Activated effector memory CD4-positive, alpha-beta T cell treated with Interleukin-2 at 50 U/mL for 16 hours (primary cell): Measurements from ENCODE around the gene USP9X.
"Not testable (repeated sequence)": the region's sequence is repeated elsewhere in the genome, so short reads cannot be mapped to it uniquely, and the experiment has no call there.

ENCODE experiments used
- DNase-seq: peaks from one replicate; pipeline ENCODE4 v3.0.0-alpha.2; 2020

The USP9X gene

GRCh38 chrX:41127477-41128192, 42.4 kb downstream of the USP9X start:
- DNase-seq: no peak

GRCh38 chrX:41128955-41129354, 43.7 kb downstream of the USP9X start:
- DNase-seq: no peak

GRCh38 chrX:41131766-41132165, 46.5 kb downstream of the USP9X start:
- DNase-seq: no peak

GRCh38 chrX:41133551-41133950, 48.3 kb downstream of the USP9X start:
- DNase-seq: no peak

- DNase-seq: no peak
Observed at GRCh38 chrX:41137589-41137988, 52.3 kb downstream of the USP9X start.

GRCh38 chrX:41142130-41142910, 57.1 kb downstream of the USP9X start:
- DNase-seq: no peak

GRCh38 chrX:41144873-41145272, 59.6 kb downstream of the USP9X start:
- DNase-seq: no peak

- DNase-seq: no peak
Observed at GRCh38 chrX:41145920-41146608, 60.8 kb downstream of the USP9X start.

GRCh38 chrX:41148553-41148952, 63.3 kb downstream of the USP9X start:
- DNase-seq: no peak

- DNase-seq: no peak
Observed at GRCh38 chrX:41150043-41150442, 64.8 kb downstream of the USP9X start.

GRCh38 chrX:41151726-41152125, 66.5 kb downstream of the USP9X start:
- not testable (repeated sequence) for DNase-seq

GRCh38 chrX:41152221-41152620, 67.0 kb downstream of the USP9X start:
- no peak for DNase-seq

- DNase-seq: no peak
Observed at GRCh38 chrX:41153448-41153847, 68.2 kb downstream of the USP9X start.

- DNase-seq: no peak
Observed at GRCh38 chrX:41153957-41154356, 68.7 kb downstream of the USP9X start.

GRCh38 chrX:41164449-41164848, 79.2 kb downstream of the USP9X start:
- DNase-seq: no peak

GRCh38 chrX:41167888-41168287, 82.6 kb downstream of the USP9X start:
- no peak for DNase-seq

- DNase-seq: no peak
Observed at GRCh38 chrX:41176263-41176662, 91.0 kb downstream of the USP9X start.

GRCh38 chrX:41177297-41177696, 92.1 kb downstream of the USP9X start:
- no peak for DNase-seq

GRCh38 chrX:41178201-41178600, 93.0 kb downstream of the USP9X start:
- no peak for DNase-seq

GRCh38 chrX:41180194-41180908, 95.1 kb downstream of the USP9X start:
- DNase-seq: peak; percentile 5

GRCh38 chrX:41184312-41184711, 99.1 kb downstream of the USP9X start:
- DNase-seq: no peak

GRCh38 chrX:41186946-41187345, 101.7 kb downstream of the USP9X start:
- not testable (repeated sequence) for DNase-seq

- DNase-seq: no peak
Observed at GRCh38 chrX:41189156-41189555, 103.9 kb downstream of the USP9X start.
